SK-N-SH (cell line): ENCODE results near the gene PIK3R3. TPM values are rescaled to one million over a fixed set of nuclear protein-coding genes. Genes with fewer than 3 reads are reported as not detected.

Source experiments
- CTCF ChIA-PET: fragments of 300-600, 350-600 bp; formaldehyde crosslinking; extraction: SDS; loops from one replicate; lab custom pipeline; 2021; lab: Yijun Ruan, JAX
- POLR2A ChIA-PET: fragments of 350-600 bp; sonication (Branson Sonifier 250); formaldehyde crosslinking; extraction: SDS; loops from one replicate; lab custom pipeline; 2020; ENCODE audit warnings: antibody characterized with exemption, inconsistent platforms; lab: Yijun Ruan, JAX
- DNase-seq: peaks from one replicate; pipeline ENCODE4 v3.0.0; 2012
- H2AFZ ChIP-seq: fragments of 200-600 bp; sonication (generic); 2 replicates; pipeline ENCODE4 v1.8.1; 2016; ENCODE audit warnings: antibody characterized with exemption, mild to moderate bottlenecking, low read depth
- H3F3A ChIP-seq: fragments of 200-600 bp; sonication (generic); replicated peaks from 2 replicates; pipeline ENCODE3; 2016; ENCODE audit warnings: antibody characterized with exemption, mild to moderate bottlenecking; ENCODE audit not compliant: insufficient read depth
- H3K27ac ChIP-seq, 2 experiments: fragments of 200-500 bp in 1 of 2; fragments of 200-600 bp in 1 of 2; sonication (Bioruptor generic) in 1 of 2; sonication (generic), shearing (Covaris generic) in 1 of 2; 2 replicates each; pipeline versions ENCODE4 v1.5.1 to v1.6.1; 2014 to 2016; ENCODE audit warnings: low read depth in 2 of 2, inconsistent platforms in 1 of 2, low read length in 1 of 2, mild to moderate bottlenecking in 1 of 2, mixed read lengths in 1 of 2
- H3K27me3 ChIP-seq: fragments of 200-600 bp; sonication (generic), shearing (Covaris generic); 2 replicates; pipeline ENCODE4 v1.6.1; 2016; ENCODE audit warnings: mixed run types; ENCODE audit not compliant: insufficient read depth
- H3K36me3 ChIP-seq, 2 experiments: fragments of 200-500 bp in 1 of 2; fragments of 200-600 bp in 1 of 2; sonication (Bioruptor generic) in 1 of 2; sonication (generic) in 1 of 2; replicated peaks in 1 of 2; 2 replicates each; pipeline versions ENCODE3 to v1.5.1; 2014 to 2016; ENCODE audit warnings: low read length in 1 of 2, mild to moderate bottlenecking in 1 of 2; ENCODE audit not compliant: insufficient read depth in 2 of 2, control insufficient read depth in 1 of 2
- H3K4me1 ChIP-seq, 2 experiments: fragments of 200-500 bp in 1 of 2; fragments of 200-600 bp in 1 of 2; sonication (Bioruptor generic) in 1 of 2; sonication (generic), shearing (Covaris generic) in 1 of 2; 2 replicates each; pipeline versions ENCODE4 v1.5.1 to v1.6.1; 2014 to 2016; ENCODE audit warnings: low read depth in 1 of 2, low read length in 1 of 2, mixed run types in 1 of 2; ENCODE audit not compliant: insufficient read depth in 2 of 2, control insufficient read depth in 1 of 2
- H3K4me2 ChIP-seq: fragments of 200-600 bp; sonication (generic), shearing (Covaris generic); 2 replicates; pipeline ENCODE4 v1.6.1; 2017; ENCODE audit warnings: mixed run types
- H3K4me3 ChIP-seq, 2 experiments: fragments of 200-500 bp in 1 of 2; fragments of 200-600 bp in 1 of 2; sonication (Bioruptor generic) in 1 of 2; sonication (generic), shearing (Covaris generic) in 1 of 2; 2 replicates each; pipeline versions ENCODE4 v1.5.1 to v1.8.1; 2014 to 2016; ENCODE audit warnings: low read depth in 2 of 2, inconsistent platforms in 1 of 2, low read length in 1 of 2, mild to moderate bottlenecking in 1 of 2, mixed read lengths in 1 of 2, moderate library complexity in 1 of 2
- H3K79me2 ChIP-seq: fragments of 200-600 bp; sonication (generic); 2 replicates; pipeline ENCODE4 v1.8.1; 2017; ENCODE audit warnings: mild to moderate bottlenecking; ENCODE audit not compliant: insufficient read depth
- H3K9ac ChIP-seq: fragments of 200-600 bp; sonication (generic); 2 replicates; pipeline ENCODE4 v1.6.1; 2017; ENCODE audit warnings: mixed run types
- H3K9me2 ChIP-seq: fragments of 200-600 bp; sonication (generic); 2 replicates; pipeline ENCODE4 v1.6.1; 2017; ENCODE audit warnings: mixed run types
- H3K9me3 ChIP-seq: fragments of 200-600 bp; sonication (generic); 2 replicates; pipeline ENCODE4 v1.6.1; 2017; ENCODE audit warnings: mixed run types, mild to moderate bottlenecking, moderate library complexity
- H4K20me1 ChIP-seq: fragments of 200-600 bp; sonication (generic); 2 replicates; pipeline ENCODE4 v1.6.1; 2017; ENCODE audit warnings: mild to moderate bottlenecking, mixed run types; ENCODE audit not compliant: insufficient read depth
- CHD2 ChIP-seq: fragments of 150-350 bp; IDR thresholded peaks from 2 replicates; pipeline ENCODE4 v1.6.1; 2018; ENCODE audit warnings: low read length; ENCODE audit not compliant: partially characterized antibody
- CTCF ChIP-seq: fragments of 200-600 bp; sonication (generic); IDR thresholded peaks from 2 replicates; pipeline ENCODE4 v1.6.1; 2017; ENCODE audit warnings: antibody characterized with exemption, mild to moderate bottlenecking, moderate library complexity
- ELF1 ChIP-seq: IDR thresholded peaks from 2 replicates; pipeline ENCODE4 v1.4.0; 2012
- EP300 ChIP-seq, 2 experiments: IDR thresholded peaks; 2 replicates each; pipeline versions ENCODE4 v1.4.0 to v1.6.1; 2012; ENCODE audit warnings: borderline replicate concordance in 1 of 2, low read depth in 1 of 2, low read length in 1 of 2
- FOSL2 ChIP-seq: IDR thresholded peaks from 2 replicates; pipeline ENCODE4 v1.4.0; 2012; ENCODE audit warnings: low read depth, mild to moderate bottlenecking, moderate library complexity, borderline replicate concordance
- FOXJ3 ChIP-seq: sonication (generic); formaldehyde crosslinking; IDR thresholded peaks from 2 replicates; pipeline ENCODE4 v1.5.1; 2020; ENCODE audit warnings: mild to moderate bottlenecking, missing genetic modification reagents
- FOXM1 ChIP-seq: IDR thresholded peaks from 2 replicates; pipeline ENCODE4 v1.4.0; 2012; ENCODE audit warnings: low read depth, mild to moderate bottlenecking
- MXI1 ChIP-seq: IDR thresholded peaks from 2 replicates; pipeline ENCODE4 v1.6.1; 2012; ENCODE audit warnings: mild to moderate bottlenecking, low read depth, low read length, improper control_type of control experiment
- NFIC ChIP-seq: IDR thresholded peaks from 2 replicates; pipeline ENCODE4 v1.4.0; 2012; ENCODE audit warnings: borderline replicate concordance
- NRF1 ChIP-seq: IDR thresholded peaks from 2 replicates; pipeline ENCODE4 v1.6.1; 2012; ENCODE audit warnings: low read depth, mild to moderate bottlenecking, low read length
- POLR2AphosphoS5 ChIP-seq: IDR thresholded peaks from 2 replicates; pipeline ENCODE4 v1.6.1; 2012; ENCODE audit warnings: low read depth, low read length
- REST ChIP-seq: IDR thresholded peaks from 2 replicates; pipeline ENCODE4 v1.6.1; 2012; ENCODE audit warnings: mild to moderate bottlenecking, low read depth, low read length, moderate library complexity
- RXRA ChIP-seq: IDR thresholded peaks from 2 replicates; pipeline ENCODE4 v1.4.0; 2012; ENCODE audit warnings: low read depth, mild to moderate bottlenecking, borderline replicate concordance
- TAF1 ChIP-seq: IDR thresholded peaks from 2 replicates; pipeline ENCODE4 v1.6.1; 2012; ENCODE audit warnings: low read depth, mild to moderate bottlenecking, low read length, moderate library complexity, borderline replicate concordance
- TCF12 ChIP-seq: IDR thresholded peaks from 2 replicates; pipeline ENCODE4 v1.4.0; 2012
- USF1 ChIP-seq: IDR thresholded peaks from 2 replicates; pipeline ENCODE4 v1.4.0; 2012; ENCODE audit warnings: low read depth, borderline replicate concordance
- YY1 ChIP-seq: IDR thresholded peaks from 2 replicates; pipeline ENCODE4 v1.4.0; 2012; ENCODE audit warnings: low read depth, mild to moderate bottlenecking
- WGBS: methylation state at CpG from one replicate; pipeline ENCODE4 v1.1.6; 2017; ENCODE audit warnings: low lambda C conversion rate; 5-methylcytosine and 5-hydroxymethylcytosine counted together
- polyA plus RNA-seq, 3 experiments: library from polyadenylated mRNA; depleted of rRNA; stranded (reverse); fragments of >200 nt; gene quantifications; 2 replicates each; pipeline ENCODE4 v1.2.3, GENCODE V29; 2012

Gene PIK3R3
- polyA plus RNA-seq, 1 of the 3 experiments (the other 2 are of a cell fraction) = 4.0 TPM

- no peak overlapping the region for H3K4me3 ChIP-seq
- POLR2A ChIA-PET = no interaction called here
- 85% methylated on average over 3 of the region's 3 CpGs for WGBS
- H3K4me2 ChIP-seq = no peak overlapping the region
- H3K4me1 ChIP-seq = no peaks in the 10 kb centered on the region; a peak in 1 of 4 replicates
- H3K36me3 ChIP-seq = peaks cover 10 to 51% of the 10 kb centered on the region in 2 experiments
- H3F3A ChIP-seq = peaks cover 4% of the 10 kb centered on the region
- no peak overlapping the region; a peak in 1 of 4 replicates for H3K27ac ChIP-seq
- H3K9me3 ChIP-seq = no peaks in the 10 kb centered on the region
- H3K27me3 ChIP-seq = no peaks in the 10 kb centered on the region
- H3K9ac ChIP-seq = no peak overlapping the region
- no peaks in the 10 kb centered on the region for H3K9me2 ChIP-seq
- CTCF ChIA-PET = no interaction called here
- TF ChIP-seq MXI1 (no peak), TAF1 (no peak), NFIC (no peak), FOSL2 (no peak), RXRA (no peak), CTCF (no peak), YY1 (no peak)
- no peaks in the 10 kb centered on the region for H4K20me1 ChIP-seq
- H3K79me2 ChIP-seq = no peaks in the 10 kb centered on the region
- H2AFZ ChIP-seq = no peak overlapping the region
- no peak for DNase-seq
Observed at GRCh38 chr1:46068525-46068924, 63.9 kb downstream of the PIK3R3 start.

- Histone ChIP-seq H3K27me3 (no peaks in the 10 kb centered on the region), H3K9me2 (no peaks in the 10 kb centered on the region), H3K4me2 (no peak overlapping the region), H4K20me1 (no peaks in the 10 kb centered on the region), H3K79me2 (no peaks in the 10 kb centered on the region), H3K36me3 (peaks cover 10 to 51% of the 10 kb centered on the region in 2 experiments), H3K9me3 (no peaks in the 10 kb centered on the region), H3K9ac (no peak overlapping the region), H3K4me3 (no peak overlapping the region), H2AFZ (no peak overlapping the region), H3K27ac (no peak overlapping the region), H3F3A (peaks cover 4% of the 10 kb centered on the region), H3K4me1 (no peaks in the 10 kb centered on the region; a peak in 1 of 4 replicates)
- TF ChIP-seq CHD2 (no peak), MXI1 (no peak), CTCF (no peak), REST (no peak), FOXJ3 (CRISPR knock-in tag) (no peak), POLR2AphosphoS5 (no peak), EP300 (IDR thresholded peaks at IDR 0.05; ENCODE audit: borderline replicate concordance in 1 of 2, low read depth in 1 of 2, low read length in 1 of 2) (no peak), NRF1 (no peak), FOXM1 (no peak), TCF12 (no peak), YY1 (no peak), NFIC (no peak), USF1 (no peak), ELF1 (no peak)
- WGBS = 100% methylated on average over 1 of the region's 1 CpG
- POLR2A ChIA-PET = no interaction called here
- no peak for DNase-seq
- CTCF ChIA-PET = interaction anchor here (1.4 kb wide), 1 partner anchor 156 kb away, joined by 5 read pairs; no protein-coding TSS in a partner anchor
Observed at GRCh38 chr1:46067652-46068051, 64.8 kb downstream of the PIK3R3 start.
